Superior temporal gyrus (tissue), 1 donor: Measurements from ENCODE around the gene ATL2.
"Not testable (repeated sequence)": the region's sequence is repeated elsewhere in the genome, so short reads cannot be mapped to it uniquely, and the experiment has no call there.

ENCODE experiments used
- DNase-seq: peaks from one replicate; pipeline ENCODE4 v3.0.0-alpha.2; 2016; ENCODE audit errors: extremely low spot score

Gene ATL2

DNA sequence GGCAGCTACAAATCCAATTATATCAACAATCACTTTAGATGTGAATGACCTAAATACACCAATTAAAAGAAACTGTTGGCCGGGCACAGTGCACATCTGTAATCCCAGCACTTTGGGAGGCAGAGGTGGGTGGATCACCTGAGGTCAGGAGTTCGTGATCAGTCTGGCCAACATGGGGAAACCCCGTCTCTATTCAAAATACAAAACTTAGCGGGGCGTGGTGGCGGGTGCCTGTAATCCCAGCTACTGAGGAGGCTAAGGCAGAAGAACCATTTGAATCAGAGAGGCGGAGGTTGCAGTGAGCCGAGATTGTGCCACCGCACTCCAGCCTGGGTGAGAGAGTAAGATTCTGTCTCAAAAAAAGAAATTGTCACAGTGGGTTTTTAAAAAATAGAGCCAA, 49.5 kb downstream of the ATL2 start:
- no peak for DNase-seq

DNA sequence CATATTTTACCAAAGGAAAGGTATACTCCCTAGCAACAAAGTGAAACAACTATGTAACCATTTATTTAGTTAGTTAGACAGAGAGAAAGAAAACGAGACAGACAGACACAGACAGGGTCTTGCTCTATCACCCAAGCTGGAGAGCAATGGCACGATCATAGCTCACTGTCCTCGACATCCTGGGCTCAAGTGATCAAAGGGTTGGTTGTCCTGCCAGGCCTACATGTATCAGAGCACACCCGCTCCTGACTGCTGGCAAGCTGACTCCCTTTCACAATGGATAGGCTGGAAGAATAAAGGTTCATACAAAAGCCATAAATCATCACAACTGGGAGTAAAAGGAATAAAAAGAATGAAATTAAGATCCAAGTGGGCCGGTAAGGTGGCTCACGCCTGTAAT, 53.5 kb downstream of the ATL2 start:
- DNase-seq, result no peak

DNA sequence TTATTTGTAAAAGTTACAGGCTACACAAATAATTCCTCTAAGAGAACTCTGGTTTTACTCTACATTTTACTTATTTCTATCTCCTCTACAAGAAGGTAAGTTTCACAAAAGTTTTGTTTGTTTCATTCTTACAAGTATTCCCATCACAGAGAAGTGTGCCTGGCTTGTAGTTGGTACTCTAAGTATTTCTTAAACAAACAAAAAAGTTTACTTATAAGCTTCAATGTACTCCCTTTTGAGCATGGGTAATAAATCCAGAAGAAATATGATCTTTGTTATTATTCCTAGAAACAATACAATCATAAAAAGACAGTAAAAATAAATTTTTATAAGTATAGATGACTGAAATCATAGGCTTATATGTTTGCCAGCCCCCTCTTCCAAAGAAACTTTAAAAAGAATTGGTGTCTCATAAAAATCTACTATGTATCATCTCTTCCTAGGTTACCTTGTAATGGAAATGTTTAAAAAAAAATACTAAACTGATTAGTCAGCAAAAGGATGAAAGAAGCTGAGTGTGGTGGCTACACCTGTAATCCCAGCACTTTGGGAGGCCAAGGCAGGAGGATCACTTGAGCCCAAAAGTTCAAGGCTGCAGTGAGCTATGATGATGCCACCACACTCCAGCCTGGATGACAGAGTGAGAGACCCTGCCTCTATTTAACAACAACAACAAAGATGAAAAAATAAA, 54.7 kb downstream of the ATL2 start:
- DNase-seq, result no peak

DNA sequence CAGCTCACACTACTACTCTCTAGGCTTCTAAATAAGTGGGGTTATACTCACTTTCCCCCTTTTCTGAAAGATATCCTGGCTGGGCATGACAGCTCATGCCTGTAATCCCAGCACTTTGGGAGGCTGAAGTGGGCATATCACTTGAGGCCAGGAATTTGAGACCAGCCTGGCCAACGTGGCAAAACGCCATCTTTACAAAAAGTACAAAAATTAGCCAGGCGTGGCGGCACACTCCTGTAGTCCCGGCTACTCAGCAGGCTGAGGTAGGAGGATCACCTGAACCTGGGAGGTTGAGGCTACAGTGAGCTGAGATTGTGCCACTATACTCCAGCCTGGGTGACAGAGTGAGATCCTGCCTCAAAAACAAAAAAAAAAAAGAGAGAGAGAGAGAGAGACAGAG, 57.8 kb downstream of the ATL2 start:
- not testable (repeated sequence) for DNase-seq

DNA sequence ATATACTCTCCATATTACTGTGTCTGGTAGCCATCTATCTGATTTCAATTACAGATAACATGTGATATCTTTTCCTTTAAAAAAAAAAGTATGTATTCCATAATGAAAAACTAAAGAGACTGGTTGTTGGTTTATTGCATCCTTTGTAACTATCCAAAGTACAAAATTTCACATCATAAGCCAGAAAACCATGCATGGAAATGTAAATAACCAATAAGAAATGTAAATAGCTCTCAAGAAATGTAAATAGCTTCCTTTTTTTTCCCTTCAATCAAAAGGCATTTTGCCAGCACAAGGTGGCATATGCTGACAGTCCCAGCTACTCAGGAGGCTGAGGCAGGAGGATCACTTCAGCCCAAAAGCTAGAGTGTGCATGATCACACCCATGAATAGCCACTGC, 59.3 kb downstream of the ATL2 start:
- DNase-seq, result no peak

DNA sequence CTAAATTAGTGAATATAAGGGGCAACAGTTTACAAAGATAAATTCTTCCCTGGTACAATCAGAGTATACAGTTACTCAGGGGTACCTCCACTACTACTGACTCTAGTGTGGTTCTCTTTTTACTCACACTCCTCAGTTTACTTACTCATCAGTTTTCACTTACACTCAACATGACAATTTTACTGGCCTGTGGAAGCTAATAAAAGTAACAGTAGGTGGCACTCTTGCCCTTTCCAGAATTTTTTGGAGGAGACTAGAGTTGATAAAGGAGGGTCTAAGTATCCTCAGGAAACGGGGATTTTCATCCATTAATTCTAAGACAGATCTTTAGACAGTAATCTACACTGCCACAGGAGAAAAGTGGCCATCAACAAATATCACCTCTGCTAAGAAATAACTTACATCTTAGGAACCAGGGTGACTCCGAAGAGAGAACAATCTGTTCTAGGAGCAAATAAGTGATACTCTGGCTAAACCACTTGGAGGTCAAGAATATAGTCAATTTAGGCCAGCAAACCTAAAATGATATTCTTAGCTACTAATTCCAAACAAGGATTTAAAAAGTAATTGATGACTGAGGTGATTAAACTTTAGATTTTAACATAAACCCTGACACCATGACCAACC, 61.3 kb downstream of the ATL2 start:
- DNase-seq, result peak; percentile 86

DNA sequence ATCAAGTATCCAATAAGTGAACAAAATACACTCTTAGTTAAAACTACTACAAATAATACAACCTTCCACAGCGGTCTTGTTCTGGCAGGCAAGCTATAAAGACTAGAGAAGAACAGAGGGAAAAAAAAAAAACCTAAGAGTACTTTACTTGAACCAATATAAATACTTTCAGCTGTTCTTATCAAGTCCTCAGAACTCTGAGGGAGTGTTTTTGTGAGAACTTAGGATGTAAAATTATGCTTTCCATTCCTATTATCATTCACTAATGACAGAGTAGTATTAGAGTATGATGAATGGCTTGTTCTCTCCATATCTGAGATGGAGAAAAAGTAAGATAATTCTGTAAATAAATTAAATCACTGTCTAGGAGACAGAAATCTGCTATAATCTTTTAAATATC, 68.3 kb downstream of the ATL2 start:
- DNase-seq, result no peak

DNA sequence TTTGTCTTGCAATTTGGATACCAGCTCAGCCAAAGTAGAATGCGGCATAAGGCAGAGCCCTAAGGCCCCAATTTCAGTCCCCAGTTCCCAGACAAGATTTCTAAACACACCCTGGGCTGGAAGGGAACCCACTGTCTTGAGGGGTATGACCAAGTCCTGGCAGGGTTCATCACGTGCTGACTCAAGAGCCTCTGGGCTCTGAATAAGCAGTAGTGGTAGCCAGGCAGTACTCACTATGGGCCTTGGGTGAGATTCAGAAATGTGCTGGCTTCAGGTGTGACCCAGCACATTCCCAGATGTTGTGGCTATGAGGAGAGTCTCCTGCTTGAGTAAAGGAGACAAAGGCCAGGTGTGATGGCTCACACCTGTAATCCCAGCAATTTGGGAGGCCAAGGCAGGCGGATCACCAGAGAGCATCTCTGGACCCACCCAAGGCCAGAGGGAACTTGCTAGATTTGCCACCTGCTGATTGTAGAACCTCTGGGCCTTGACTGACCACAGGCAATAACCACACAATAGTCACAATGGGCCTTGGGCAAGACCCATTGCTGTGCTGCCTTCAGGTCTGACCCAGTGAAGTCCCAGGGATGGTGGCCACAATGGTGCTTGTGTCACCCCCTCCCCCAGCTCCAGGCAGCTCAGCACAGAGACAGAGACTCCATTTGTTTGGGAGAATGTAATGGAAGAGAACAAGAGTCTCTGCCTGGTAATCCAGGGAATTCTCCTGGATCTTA, 74.9 kb downstream of the ATL2 start:
- no peak for DNase-seq

DNA sequence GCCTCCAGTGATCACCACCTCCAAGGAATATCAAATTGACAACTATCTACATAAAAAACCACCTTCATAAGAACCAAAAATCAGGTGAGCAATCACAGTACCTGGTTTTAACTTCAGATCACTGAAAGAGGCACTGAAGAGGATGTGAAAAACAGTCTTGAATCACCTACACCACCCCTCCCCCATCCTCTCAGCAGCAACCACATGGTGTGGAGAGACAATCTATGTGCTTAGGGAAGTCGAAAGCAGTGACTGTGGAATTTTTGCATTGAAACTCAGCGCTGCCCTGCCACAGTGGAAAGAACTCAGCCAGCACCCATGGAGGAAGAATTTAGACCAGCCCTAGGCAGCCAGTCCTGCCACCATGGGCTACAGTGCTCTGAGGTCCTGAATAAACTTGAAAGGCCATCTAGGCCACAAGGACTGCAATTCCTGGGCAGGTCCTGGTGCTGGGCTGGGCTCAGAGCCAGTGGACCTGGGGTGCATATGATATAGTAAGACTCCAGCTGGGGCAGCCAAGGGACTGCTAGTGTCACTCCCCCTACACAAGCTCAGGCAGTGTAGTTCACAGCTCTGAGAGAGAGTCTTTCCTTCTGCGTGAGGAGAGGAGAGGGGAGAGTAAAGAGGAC, 75.6 kb downstream of the ATL2 start:
- no peak for DNase-seq

DNA sequence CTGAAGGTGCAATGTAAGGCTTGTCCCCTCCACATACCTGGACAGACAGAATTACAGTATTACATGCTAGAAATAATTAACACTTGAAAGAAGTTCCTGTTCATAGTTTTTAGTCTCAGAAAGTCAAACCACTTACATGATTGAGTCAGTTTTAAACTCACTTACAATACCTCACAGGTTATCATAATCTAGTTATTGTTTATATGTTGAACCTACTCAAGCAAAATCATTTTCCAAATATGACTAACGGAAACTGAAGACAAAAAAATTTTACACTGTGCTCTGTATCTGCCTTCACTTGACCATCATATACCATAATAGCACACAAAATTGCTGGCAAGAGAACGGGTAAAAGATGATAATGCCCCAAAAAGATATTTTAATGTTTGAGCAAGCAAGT, 78.5 kb downstream of the ATL2 start:
- DNase-seq, result no peak

DNA sequence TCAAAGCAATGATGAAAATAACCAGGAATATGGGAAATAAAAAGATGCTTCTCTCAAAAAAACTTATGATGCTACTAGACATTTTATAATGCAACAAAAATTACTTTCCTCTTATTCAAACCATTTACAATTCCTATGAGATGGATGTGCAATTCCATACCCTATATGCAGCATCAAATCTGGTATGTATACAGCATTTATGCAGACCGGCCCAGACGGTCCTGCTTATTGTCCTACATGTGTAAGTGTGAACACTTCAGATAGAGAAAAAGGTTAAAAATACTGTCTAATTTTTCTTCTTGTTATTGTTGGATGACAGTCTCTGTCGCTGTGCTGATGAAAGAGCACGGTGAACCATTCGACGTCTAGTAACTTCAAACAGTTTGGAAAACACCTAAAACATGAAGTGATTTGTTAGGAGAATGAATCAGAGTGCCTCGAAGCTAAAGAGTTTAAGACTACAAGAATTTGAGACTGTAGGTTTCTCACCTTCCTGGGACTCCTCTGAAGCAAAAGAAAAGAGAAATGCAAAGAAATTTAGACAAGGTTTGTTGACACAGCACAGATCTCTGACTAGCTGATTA, 80.8 kb downstream of the ATL2 start:
- no peak for DNase-seq

DNA sequence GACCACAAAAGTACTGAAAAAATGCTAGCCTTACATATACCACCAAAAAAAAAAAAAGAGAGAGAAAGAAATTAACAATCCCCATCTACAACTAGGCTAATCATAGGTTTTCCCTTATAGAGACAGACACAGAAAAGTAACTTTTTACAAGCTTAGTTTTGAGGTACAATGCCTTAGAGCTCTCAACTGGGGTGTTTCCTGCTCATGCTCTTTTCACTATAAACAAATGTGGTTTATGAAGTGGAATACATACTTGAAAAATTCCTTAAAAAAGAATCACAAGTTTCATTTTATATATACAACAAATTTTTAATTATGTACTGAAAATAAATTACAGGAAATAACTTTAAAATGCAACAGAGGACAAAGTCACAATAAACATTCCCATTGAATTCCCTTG, 82.5 kb downstream of the ATL2 start:
- no peak for DNase-seq

DNA sequence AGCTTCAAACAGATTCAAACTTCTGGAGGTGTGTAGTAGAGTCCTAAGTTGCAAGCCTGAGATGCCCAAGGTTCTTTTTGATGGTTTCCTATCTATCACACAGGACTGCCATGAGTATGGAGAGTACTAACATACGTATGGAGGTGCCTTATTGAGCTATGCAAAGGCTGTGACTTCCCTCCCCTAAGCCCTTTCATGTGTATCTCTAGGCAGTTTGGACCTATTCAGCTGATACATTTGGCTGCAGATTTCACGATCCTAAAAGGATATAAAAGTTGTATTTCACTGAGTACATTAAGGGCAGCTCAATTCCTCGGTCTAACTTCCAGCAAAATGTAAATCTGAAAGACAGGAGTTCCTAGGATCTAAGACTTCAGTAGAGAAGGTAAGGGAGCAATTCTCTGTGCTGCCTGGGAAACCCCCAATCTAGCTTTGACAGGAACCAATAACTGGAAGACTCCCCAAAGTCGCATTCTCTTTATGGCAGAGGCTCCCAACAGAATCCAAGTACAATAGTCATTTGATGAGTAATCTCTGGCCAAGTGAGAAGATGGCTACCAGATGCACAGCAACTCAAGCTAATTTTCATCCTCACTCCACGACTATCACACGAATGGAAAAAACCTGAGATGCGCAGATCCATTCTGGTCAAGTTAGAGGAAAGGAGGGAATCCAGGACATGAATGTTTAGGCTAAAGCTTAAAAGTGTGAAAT, 83.8 kb downstream of the ATL2 start:
- no peak for DNase-seq

DNA sequence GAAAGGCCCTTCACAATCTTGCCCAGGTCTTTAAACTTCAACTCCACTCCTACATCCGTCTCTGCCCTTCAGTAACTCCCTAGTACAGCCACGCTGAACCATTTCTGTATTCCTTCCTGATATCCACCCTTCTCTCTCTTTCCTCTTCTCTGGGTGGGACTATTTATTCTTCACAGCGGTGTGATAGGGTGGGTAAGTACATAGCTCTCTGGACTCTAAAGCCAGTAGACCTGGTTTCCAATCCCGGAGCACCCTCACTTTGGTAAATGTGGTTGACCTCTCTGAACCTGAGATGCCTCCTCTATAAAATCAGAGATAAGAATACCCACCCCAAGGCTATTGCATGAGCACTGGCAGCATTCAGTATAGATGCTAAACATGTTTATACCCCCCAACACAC, 86.7 kb downstream of the ATL2 start:
- no peak for DNase-seq

DNA sequence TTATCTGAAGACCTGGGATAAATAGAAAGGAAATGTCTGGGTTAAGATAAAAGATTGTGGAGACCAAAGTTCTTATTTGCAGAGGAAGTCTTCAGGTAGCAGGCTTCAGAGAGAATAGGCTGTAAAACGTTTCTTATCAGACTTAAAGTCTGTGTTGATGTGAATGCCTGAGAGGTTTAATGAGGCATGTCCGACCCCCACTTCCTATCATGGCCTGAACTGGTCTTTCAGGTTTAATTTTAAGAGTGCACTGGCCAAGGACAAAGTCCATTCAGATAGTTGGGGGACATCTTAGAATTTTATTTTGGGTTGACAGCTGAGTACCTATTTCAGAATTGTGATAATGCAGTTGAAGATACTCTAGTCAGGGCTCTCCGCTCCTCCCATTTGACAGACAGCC, 92.1 kb downstream of the ATL2 start:
- DNase-seq, result no peak

DNA sequence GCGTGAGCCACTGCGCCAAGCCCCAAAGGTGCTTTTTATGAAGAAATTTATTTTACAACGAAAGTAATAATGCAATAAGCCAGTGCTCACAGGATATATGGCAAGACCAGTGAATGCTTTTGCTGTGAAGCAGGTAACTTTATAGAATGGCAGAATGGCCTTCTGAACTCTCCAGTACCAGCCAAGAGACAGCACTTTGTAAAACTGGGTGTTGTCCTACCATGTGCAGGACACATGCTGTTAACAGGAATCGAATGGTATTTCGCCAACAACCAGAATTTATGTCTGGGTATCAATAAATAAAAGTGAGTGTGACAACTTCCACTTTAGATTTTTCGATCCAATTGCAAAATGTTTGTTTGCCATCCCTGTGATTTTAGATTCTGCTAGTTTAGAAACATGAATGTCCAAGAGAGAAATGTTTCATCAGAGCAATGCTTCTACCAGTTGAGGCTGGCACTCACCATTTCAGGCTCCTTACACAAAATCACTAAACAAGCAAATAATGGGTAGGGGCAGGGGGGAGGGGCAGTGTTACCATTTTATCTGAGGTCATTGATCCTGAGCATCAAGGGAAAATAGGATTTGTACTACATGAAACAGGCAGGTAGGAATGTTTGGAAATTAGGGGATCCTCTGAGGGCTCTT, 95.9 kb downstream of the ATL2 start:
- DNase-seq, result no peak

DNA sequence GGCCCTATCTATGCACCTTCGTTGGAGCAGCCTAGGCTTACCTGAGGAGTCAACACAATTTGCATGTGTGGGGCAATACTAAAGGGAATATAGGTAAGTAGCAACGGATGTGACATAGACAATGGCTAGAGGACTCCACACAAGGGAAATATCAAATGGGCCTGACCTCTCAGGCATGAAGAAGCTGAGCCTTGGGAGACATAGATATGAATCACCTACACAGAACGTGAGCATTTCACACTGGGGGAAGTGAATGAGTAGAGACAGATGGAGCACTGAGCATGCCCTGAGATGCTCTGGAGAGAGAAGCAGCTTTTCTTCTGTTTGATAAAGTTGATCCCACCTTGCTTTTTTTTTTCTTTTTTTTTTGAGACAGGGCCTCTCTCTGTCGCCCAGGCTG, 97.9 kb downstream of the ATL2 start:
- DNase-seq, result no peak

DNA sequence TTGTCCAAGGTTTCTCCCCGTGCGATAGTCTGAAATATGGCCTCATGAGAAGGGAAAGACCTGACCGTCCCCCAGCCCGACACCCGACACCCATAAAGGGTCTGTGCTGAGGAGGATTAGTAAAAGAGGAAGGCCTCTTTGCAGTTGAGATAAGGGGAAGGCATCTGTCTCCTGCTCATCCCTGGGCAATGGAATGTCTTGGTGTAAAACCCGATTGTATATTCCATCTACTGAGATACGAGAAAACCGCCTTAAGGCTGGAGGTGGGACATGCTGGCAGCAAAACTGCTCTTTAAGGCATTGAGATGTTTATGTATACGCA, 99.0 kb downstream of the ATL2 start:
- DNase-seq, result not testable (repeated sequence)

DNA sequence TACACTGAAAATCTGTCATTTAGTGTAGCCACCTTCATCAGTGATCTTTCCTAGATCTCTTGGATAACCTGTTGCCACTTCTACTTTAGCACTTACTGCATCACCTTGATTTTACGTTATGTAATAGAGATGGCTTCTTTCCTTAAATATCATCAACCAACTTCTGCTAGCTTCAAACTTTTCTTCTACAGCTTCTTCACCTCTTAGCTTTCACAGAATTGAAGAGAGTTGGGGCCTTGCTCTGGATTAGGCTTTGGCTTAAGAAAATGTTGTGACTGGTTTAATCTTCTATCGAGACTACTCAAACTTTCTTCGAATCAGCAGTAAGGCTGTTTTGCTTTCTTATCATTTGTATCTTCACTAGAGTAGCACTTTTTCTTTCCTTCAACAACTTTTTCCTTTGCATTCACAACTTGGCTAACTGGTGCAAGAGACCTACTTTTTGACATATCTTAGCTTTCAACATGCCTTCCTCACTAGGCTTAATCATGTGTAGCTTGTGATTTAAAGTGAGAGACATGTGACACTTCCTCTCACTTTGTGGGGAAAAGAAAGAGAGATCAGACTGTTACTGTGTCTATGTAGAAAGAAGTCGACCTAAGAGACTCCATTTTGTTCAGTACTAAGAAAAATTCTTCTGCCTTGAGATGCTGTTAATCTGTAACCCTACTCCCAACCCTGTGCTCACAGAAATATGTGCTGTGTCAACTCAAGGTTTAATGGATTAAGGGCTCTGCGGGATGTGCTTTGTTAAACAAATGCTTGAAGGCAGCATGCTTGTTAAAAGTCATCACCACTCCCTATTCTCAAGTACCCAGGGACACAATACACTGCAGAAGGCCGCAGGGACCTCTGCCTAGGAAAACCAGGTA, 99.6 kb downstream of the ATL2 start:
- DNase-seq, result no peak
